ENCODE data around the gene CMSS1.

GRCh38 chr3:100008081-100008698 lies 190.5 kb downstream of the CMSS1 start:
- TF ChIP-seq CTCF (conservative IDR thresholded peaks at IDR 0.05) (no peak), ZFX (IDR thresholded peaks at IDR 0.05) (no peak)

Measured in C4-2B (cell line).